ENCODE measurements around the gene PWP2. TPM values are rescaled to one million over a fixed set of nuclear protein-coding genes. Genes with fewer than 3 reads are reported as not detected.
"Not testable (repeated sequence)": the region's sequence is repeated elsewhere in the genome, so short reads cannot be mapped to it uniquely, and the experiment has no call there.

Gene PWP2
- total RNA-seq, 2 donors from 2014 or later = 9.1 to 9.6 TPM

GRCh38 chr21:44127827-44128226 is 20.6 kb downstream of the PWP2 start:
- not testable (repeated sequence) for H3K9ac ChIP-seq (ENCODE audit: extremely low read depth, low read length, poor library complexity, severe bottlenecking); H3K4me1 ChIP-seq (ENCODE audit: control insufficient read depth, insufficient read depth, low read length); DNase-seq; H3K4me3 Mint-ChIP-seq; H3K9me3 Mint-ChIP-seq; H3K9me3 ChIP-seq (ENCODE audit: control insufficient read depth, low read length); H3K36me3 ChIP-seq (ENCODE audit: control insufficient read depth, insufficient read depth, low read length); H3K27me3 ChIP-seq (ENCODE audit: control insufficient read depth, insufficient read depth, low read length, poor library complexity, severe bottlenecking); H3K36me3 Mint-ChIP-seq (ENCODE audit: low read depth); H3K27me3 Mint-ChIP-seq (ENCODE audit: insufficient read depth); H3K27ac ChIP-seq (ENCODE audit: low read depth, low read length); H3K27ac Mint-ChIP-seq; H3K4me3 ChIP-seq (ENCODE audit: low read length); H3K4me1 Mint-ChIP-seq
- no CpG with 5 or more reads among the region's 19 CpGs for WGBS, 2 experiments (ENCODE audit: insufficient coverage in 1 of 2, insufficient read length in 1 of 2)

GRCh38 chr21:44133715-44134057 is 26.5 kb downstream of the PWP2 start:
- not testable (repeated sequence) for H3K27ac ChIP-seq (ENCODE audit: low read depth, low read length); H3K9ac ChIP-seq (ENCODE audit: extremely low read depth, low read length, poor library complexity, severe bottlenecking); H3K9me3 Mint-ChIP-seq; H3K4me1 ChIP-seq (ENCODE audit: control insufficient read depth, insufficient read depth, low read length); H3K27me3 Mint-ChIP-seq (ENCODE audit: insufficient read depth); H3K4me1 Mint-ChIP-seq; H3K27ac Mint-ChIP-seq; H3K4me3 Mint-ChIP-seq; H3K36me3 Mint-ChIP-seq (ENCODE audit: low read depth); H3K9me3 ChIP-seq (ENCODE audit: control insufficient read depth, low read length); H3K4me3 ChIP-seq (ENCODE audit: low read length); DNase-seq; H3K27me3 ChIP-seq (ENCODE audit: control insufficient read depth, insufficient read depth, low read length, poor library complexity, severe bottlenecking); H3K36me3 ChIP-seq (ENCODE audit: control insufficient read depth, insufficient read depth, low read length)
- no CpG with 5 or more reads among the region's 35 CpGs for WGBS, 2 experiments (ENCODE audit: insufficient coverage in 1 of 2, insufficient read length in 1 of 2)

- not testable (repeated sequence) for H3K4me3 ChIP-seq (ENCODE audit: low read length); H3K36me3 Mint-ChIP-seq (ENCODE audit: low read depth); H3K4me1 ChIP-seq (ENCODE audit: control insufficient read depth, insufficient read depth, low read length); H3K27ac Mint-ChIP-seq; H3K4me3 Mint-ChIP-seq; H3K27me3 ChIP-seq (ENCODE audit: control insufficient read depth, insufficient read depth, low read length, poor library complexity, severe bottlenecking); H3K27me3 Mint-ChIP-seq (ENCODE audit: insufficient read depth); DNase-seq; H3K9ac ChIP-seq (ENCODE audit: extremely low read depth, low read length, poor library complexity, severe bottlenecking); H3K9me3 ChIP-seq (ENCODE audit: control insufficient read depth, low read length); H3K9me3 Mint-ChIP-seq; H3K27ac ChIP-seq (ENCODE audit: low read depth, low read length); H3K36me3 ChIP-seq (ENCODE audit: control insufficient read depth, insufficient read depth, low read length); H3K4me1 Mint-ChIP-seq
- WGBS, 2 experiments (ENCODE audit: insufficient coverage in 1 of 2, insufficient read length in 1 of 2) = no CpG with 5 or more reads among the region's 8 CpGs
Measured at GRCh38 chr21:44134732-44135131, 27.5 kb downstream of the PWP2 start.

- H3K9me3 ChIP-seq (ENCODE audit: control insufficient read depth, low read length); H3K27me3 ChIP-seq (ENCODE audit: control insufficient read depth, insufficient read depth, low read length, poor library complexity, severe bottlenecking); H3K4me1 ChIP-seq (ENCODE audit: control insufficient read depth, insufficient read depth, low read length); H3K4me3 Mint-ChIP-seq; H3K36me3 ChIP-seq (ENCODE audit: control insufficient read depth, insufficient read depth, low read length); H3K36me3 Mint-ChIP-seq (ENCODE audit: low read depth); H3K9ac ChIP-seq (ENCODE audit: extremely low read depth, low read length, poor library complexity, severe bottlenecking); H3K27ac Mint-ChIP-seq; H3K4me1 Mint-ChIP-seq; H3K9me3 Mint-ChIP-seq; H3K27ac ChIP-seq (ENCODE audit: low read depth, low read length); DNase-seq; H3K4me3 ChIP-seq (ENCODE audit: low read length); H3K27me3 Mint-ChIP-seq (ENCODE audit: insufficient read depth): not testable (repeated sequence)
- WGBS, 2 experiments (ENCODE audit: insufficient coverage in 1 of 2, insufficient read length in 1 of 2) = no CpG with 5 or more reads among the region's 15 CpGs
Measured at GRCh38 chr21:44138039-44138438, 30.8 kb downstream of the PWP2 start.

GRCh38 chr21:44139787-44140551 is 32.8 kb downstream of the PWP2 start:
- H3K27me3 ChIP-seq (ENCODE audit: control insufficient read depth, insufficient read depth, low read length, poor library complexity, severe bottlenecking); H3K4me1 Mint-ChIP-seq; H3K4me1 ChIP-seq (ENCODE audit: control insufficient read depth, insufficient read depth, low read length); H3K36me3 Mint-ChIP-seq (ENCODE audit: low read depth); H3K27me3 Mint-ChIP-seq (ENCODE audit: insufficient read depth); H3K36me3 ChIP-seq (ENCODE audit: control insufficient read depth, insufficient read depth, low read length); H3K9ac ChIP-seq (ENCODE audit: extremely low read depth, low read length, poor library complexity, severe bottlenecking); DNase-seq; H3K9me3 ChIP-seq (ENCODE audit: control insufficient read depth, low read length); H3K4me3 ChIP-seq (ENCODE audit: low read length); H3K4me3 Mint-ChIP-seq; H3K27ac ChIP-seq (ENCODE audit: low read depth, low read length); H3K9me3 Mint-ChIP-seq; H3K27ac Mint-ChIP-seq: not testable (repeated sequence)
- 100% methylated on average over 1 of the region's 30 CpGs; no CpG with 5 or more reads in 1 of the 2 experiments for WGBS, 2 experiments (ENCODE audit: insufficient coverage in 1 of 2, insufficient read length in 1 of 2)

GRCh38 chr21:44140552-44140932 is 33.3 kb downstream of the PWP2 start:
- H3K36me3 Mint-ChIP-seq (ENCODE audit: low read depth); DNase-seq; H3K4me1 Mint-ChIP-seq; H3K4me3 ChIP-seq (ENCODE audit: low read length); H3K4me1 ChIP-seq (ENCODE audit: control insufficient read depth, insufficient read depth, low read length); H3K9ac ChIP-seq (ENCODE audit: extremely low read depth, low read length, poor library complexity, severe bottlenecking); H3K9me3 Mint-ChIP-seq; H3K4me3 Mint-ChIP-seq; H3K27me3 Mint-ChIP-seq (ENCODE audit: insufficient read depth); H3K27me3 ChIP-seq (ENCODE audit: control insufficient read depth, insufficient read depth, low read length, poor library complexity, severe bottlenecking); H3K27ac Mint-ChIP-seq; H3K9me3 ChIP-seq (ENCODE audit: control insufficient read depth, low read length); H3K36me3 ChIP-seq (ENCODE audit: control insufficient read depth, insufficient read depth, low read length); H3K27ac ChIP-seq (ENCODE audit: low read depth, low read length): not testable (repeated sequence)
- WGBS, 2 experiments (ENCODE audit: insufficient coverage in 1 of 2, insufficient read length in 1 of 2) = no CpG with 5 or more reads among the region's 18 CpGs

- WGBS, 2 experiments (ENCODE audit: insufficient coverage in 1 of 2, insufficient read length in 1 of 2) = no CpG with 5 or more reads among the region's 10 CpGs
- not testable (repeated sequence) for H3K27ac ChIP-seq (ENCODE audit: low read depth, low read length); DNase-seq; H3K27me3 ChIP-seq (ENCODE audit: control insufficient read depth, insufficient read depth, low read length, poor library complexity, severe bottlenecking); H3K36me3 Mint-ChIP-seq (ENCODE audit: low read depth); H3K9me3 Mint-ChIP-seq; H3K9me3 ChIP-seq (ENCODE audit: control insufficient read depth, low read length); H3K36me3 ChIP-seq (ENCODE audit: control insufficient read depth, insufficient read depth, low read length); H3K4me1 ChIP-seq (ENCODE audit: control insufficient read depth, insufficient read depth, low read length); H3K4me3 Mint-ChIP-seq; H3K9ac ChIP-seq (ENCODE audit: extremely low read depth, low read length, poor library complexity, severe bottlenecking); H3K4me3 ChIP-seq (ENCODE audit: low read length); H3K4me1 Mint-ChIP-seq; H3K27me3 Mint-ChIP-seq (ENCODE audit: insufficient read depth); H3K27ac Mint-ChIP-seq
Measured at GRCh38 chr21:44142470-44142869, 35.3 kb downstream of the PWP2 start.

All from endodermal cell (in vitro differentiated cells).